Panc1 (cell line): ENCODE results near the gene SAMD4A. TPM values are rescaled to one million over a fixed set of nuclear protein-coding genes. Genes with fewer than 3 reads are reported as not detected.

ENCODE experiments used
- ATAC-seq: fragments of 200-7000 bp; cut with Tn5 transposase; 2 replicates; pipeline ENCODE4 v1.9.1; 2020; ENCODE audit warnings: mild to moderate bottlenecking, moderate library complexity
- BruUV-seq: library from RNA; stranded (reverse); fragments of 400-500 nt; replicated peaks from 2 replicates; lab custom pipeline; 2021; lab: Mats Ljungman, UMichigan
- CTCF ChIA-PET: fragments of 300-600 bp; sonication (Branson Sonifier 250); formaldehyde crosslinking; loops from one replicate; lab custom pipeline; 2022; ENCODE audit warnings: antibody characterized with exemption; lab: Charles Lee
- POLR2A ChIA-PET: fragments of 300-600 bp; sonication (Branson Sonifier 250); formaldehyde crosslinking; loops from one replicate; lab custom pipeline; 2022; ENCODE audit warnings: antibody characterized with exemption; lab: Charles Lee
- DNase-seq: peaks from one replicate; pipeline ENCODE4 v3.0.0-alpha.2; 2010; ENCODE audit warnings: low read depth, low spot score
- H3K27ac ChIP-seq: 2 replicates; pipeline ENCODE4 v1.5.1; 2011; ENCODE audit warnings: mild to moderate bottlenecking, low read length, inconsistent platforms
- H3K27me3 ChIP-seq: fragments of 200-500 bp; sonication (Bioruptor generic); 2 replicates; pipeline ENCODE4 v1.6.0; 2014; ENCODE audit warnings: low read length, inconsistent platforms; ENCODE audit not compliant: control insufficient read depth, insufficient read depth
- H3K36me3 ChIP-seq: fragments of 200-500 bp; sonication (Bioruptor generic); 2 replicates; pipeline ENCODE4 v1.5.1; 2014; ENCODE audit warnings: inconsistent platforms, mild to moderate bottlenecking, low read length, moderate library complexity; ENCODE audit not compliant: control insufficient read depth, insufficient read depth
- H3K4me1 ChIP-seq: 2 replicates; pipeline ENCODE4 v1.5.1; 2011; ENCODE audit warnings: inconsistent platforms, mild to moderate bottlenecking, low read length, moderate library complexity; ENCODE audit not compliant: control insufficient read depth, insufficient read depth
- H3K4me3 ChIP-seq, 2 experiments: 2 replicates each; pipeline ENCODE4 v1.5.1; 2011 to 2012; ENCODE audit warnings: low read depth in 2 of 2, low read length in 2 of 2, mild to moderate bottlenecking in 2 of 2, inconsistent platforms in 1 of 2, moderate library complexity in 1 of 2
- H3K9me3 ChIP-seq: fragments of 200-500 bp; sonication (Bioruptor generic); 2 replicates; pipeline ENCODE4 v1.5.1; 2014; ENCODE audit warnings: low read depth, mild to moderate bottlenecking, inconsistent platforms, low read length, moderate library complexity; ENCODE audit not compliant: control insufficient read depth, insufficient read depth
- POLR2AphosphoS5 ChIP-seq: IDR thresholded peaks from 2 replicates; pipeline ENCODE4 v1.6.1; 2012; ENCODE audit warnings: mild to moderate bottlenecking, low read depth, low read length, moderate library complexity
- SIN3A ChIP-seq: IDR thresholded peaks from 2 replicates; pipeline ENCODE4 v1.6.1; 2012; ENCODE audit warnings: low read depth, mild to moderate bottlenecking, low read length, moderate library complexity, borderline replicate concordance; ENCODE audit not compliant: insufficient read depth
- TCF7L2 ChIP-seq: IDR thresholded peaks from 2 replicates; pipeline ENCODE4 v1.6.1; 2011; ENCODE audit warnings: mild to moderate bottlenecking, low read depth, low read length, inconsistent platforms
- in situ Hi-C: cut with HindIII; loops from 2 replicates; pipeline ENCODE4 v1.10.0; 2016; ENCODE audit warnings: low sequenced_read_pairs, low pct_unique_long_range_greater_than_20kb
- intact Hi-C: fragments of 100-400 bp; cut with micrococcal nuclease; formaldehyde crosslinking; loops from one replicate; pipeline ENCODE4 v1.10.0; 2022; ENCODE audit not compliant: unreplicated experiment
- total RNA-seq: library from RNA; stranded (reverse); gene quantifications from one replicate; pipeline ENCODE4 v1.2.1, GENCODE V29; 2021; ENCODE audit not compliant: unreplicated experiment
- TF ChIP-seq, protein P1 (sequence below), 2 experiments: IDR thresholded peaks; 2 replicates each; pipeline ENCODE4 v1.6.1; 2011 to 2012; ENCODE audit warnings: low read depth in 2 of 2, control low read depth in 1 of 2, low read length in 1 of 2, mild to moderate bottlenecking in 1 of 2, moderate library complexity in 1 of 2; ENCODE audit not compliant: insufficient read depth in 1 of 2
- TF ChIP-seq, protein P2 (sequence below): fragments of 450-650 bp; IDR thresholded peaks from 2 replicates; pipeline ENCODE4 v1.5.1; 2017; ENCODE audit warnings: mild to moderate bottlenecking

Gene SAMD4A
- total RNA-seq, 1 experiment from 2014 or later = 15.2 TPM

DNA sequence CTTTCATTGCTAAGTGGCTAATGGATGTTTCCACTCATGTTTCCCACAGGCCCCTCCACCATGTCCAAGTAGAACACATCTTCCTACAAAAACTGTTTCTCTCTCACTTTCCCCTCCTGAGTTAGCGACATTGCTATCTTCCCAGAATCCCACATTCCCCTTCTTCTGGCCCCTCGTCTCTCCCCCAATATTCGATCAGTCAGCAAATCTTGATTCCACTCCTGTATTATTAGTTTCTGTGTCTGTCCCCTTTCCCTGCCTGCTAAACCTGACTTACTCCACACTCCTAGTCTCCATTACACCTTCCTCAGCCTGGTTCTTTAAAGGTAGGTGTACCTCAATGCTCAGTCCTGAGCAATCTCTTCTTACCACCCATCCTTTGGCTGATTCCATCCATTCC lies 19.3 kb upstream of the SAMD4A start:
- H3K4me1 ChIP-seq = no peaks in the 10 kb centered on the region
- intact Hi-C loops = no loop called here
- in situ Hi-C loops = no loop called here

GRCh38 chr14:54548491-54548890 lies 18.4 kb upstream of the SAMD4A start:
- no peaks in the 10 kb centered on the region for H3K9me3 ChIP-seq
- in situ Hi-C loops = no loop called here
- CTCF ChIA-PET = interaction anchor here (0.6 kb wide), 1 partner anchor 1183 kb away, joined by 4 read pairs; no protein-coding TSS in a partner anchor
- no peaks in the 10 kb centered on the region for H3K27me3 ChIP-seq
- no peaks in the 10 kb centered on the region for H3K36me3 ChIP-seq
- no peaks in the 10 kb centered on the region for H3K4me1 ChIP-seq
- ATAC-seq (no peak), DNase-seq (no peak)
- no TSS peak for BruUV-seq
- intact Hi-C loops = no loop called here
- POLR2A ChIA-PET = interaction anchor here (0.7 kb wide), 1 partner anchor 176 kb away, joined by 4 read pairs; no protein-coding TSS in a partner anchor
- H3K27ac ChIP-seq = no peak overlapping the region
- TF ChIP-seq TCF7L2 = no peak
- TF ChIP-seq, protein P1, sequence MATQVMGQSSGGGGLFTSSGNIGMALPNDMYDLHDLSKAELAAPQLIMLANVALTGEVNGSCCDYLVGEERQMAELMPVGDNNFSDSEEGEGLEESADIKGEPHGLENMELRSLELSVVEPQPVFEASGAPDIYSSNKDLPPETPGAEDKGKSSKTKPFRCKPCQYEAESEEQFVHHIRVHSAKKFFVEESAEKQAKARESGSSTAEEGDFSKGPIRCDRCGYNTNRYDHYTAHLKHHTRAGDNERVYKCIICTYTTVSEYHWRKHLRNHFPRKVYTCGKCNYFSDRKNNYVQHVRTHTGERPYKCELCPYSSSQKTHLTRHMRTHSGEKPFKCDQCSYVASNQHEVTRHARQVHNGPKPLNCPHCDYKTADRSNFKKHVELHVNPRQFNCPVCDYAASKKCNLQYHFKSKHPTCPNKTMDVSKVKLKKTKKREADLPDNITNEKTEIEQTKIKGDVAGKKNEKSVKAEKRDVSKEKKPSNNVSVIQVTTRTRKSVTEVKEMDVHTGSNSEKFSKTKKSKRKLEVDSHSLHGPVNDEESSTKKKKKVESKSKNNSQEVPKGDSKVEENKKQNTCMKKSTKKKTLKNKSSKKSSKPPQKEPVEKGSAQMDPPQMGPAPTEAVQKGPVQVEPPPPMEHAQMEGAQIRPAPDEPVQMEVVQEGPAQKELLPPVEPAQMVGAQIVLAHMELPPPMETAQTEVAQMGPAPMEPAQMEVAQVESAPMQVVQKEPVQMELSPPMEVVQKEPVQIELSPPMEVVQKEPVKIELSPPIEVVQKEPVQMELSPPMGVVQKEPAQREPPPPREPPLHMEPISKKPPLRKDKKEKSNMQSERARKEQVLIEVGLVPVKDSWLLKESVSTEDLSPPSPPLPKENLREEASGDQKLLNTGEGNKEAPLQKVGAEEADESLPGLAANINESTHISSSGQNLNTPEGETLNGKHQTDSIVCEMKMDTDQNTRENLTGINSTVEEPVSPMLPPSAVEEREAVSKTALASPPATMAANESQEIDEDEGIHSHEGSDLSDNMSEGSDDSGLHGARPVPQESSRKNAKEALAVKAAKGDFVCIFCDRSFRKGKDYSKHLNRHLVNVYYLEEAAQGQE (IDR thresholded peaks at IDR 0.05; ENCODE audit: insufficient read depth in 1 of 2, low read depth in 2 of 2, low read length in 1 of 2) = no peak
- TF ChIP-seq POLR2AphosphoS5 = no peak
- TF ChIP-seq, protein P2, sequence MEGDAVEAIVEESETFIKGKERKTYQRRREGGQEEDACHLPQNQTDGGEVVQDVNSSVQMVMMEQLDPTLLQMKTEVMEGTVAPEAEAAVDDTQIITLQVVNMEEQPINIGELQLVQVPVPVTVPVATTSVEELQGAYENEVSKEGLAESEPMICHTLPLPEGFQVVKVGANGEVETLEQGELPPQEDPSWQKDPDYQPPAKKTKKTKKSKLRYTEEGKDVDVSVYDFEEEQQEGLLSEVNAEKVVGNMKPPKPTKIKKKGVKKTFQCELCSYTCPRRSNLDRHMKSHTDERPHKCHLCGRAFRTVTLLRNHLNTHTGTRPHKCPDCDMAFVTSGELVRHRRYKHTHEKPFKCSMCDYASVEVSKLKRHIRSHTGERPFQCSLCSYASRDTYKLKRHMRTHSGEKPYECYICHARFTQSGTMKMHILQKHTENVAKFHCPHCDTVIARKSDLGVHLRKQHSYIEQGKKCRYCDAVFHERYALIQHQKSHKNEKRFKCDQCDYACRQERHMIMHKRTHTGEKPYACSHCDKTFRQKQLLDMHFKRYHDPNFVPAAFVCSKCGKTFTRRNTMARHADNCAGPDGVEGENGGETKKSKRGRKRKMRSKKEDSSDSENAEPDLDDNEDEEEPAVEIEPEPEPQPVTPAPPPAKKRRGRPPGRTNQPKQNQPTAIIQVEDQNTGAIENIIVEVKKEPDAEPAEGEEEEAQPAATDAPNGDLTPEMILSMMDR = no peak
- TF ChIP-seq SIN3A = no peak
- no peak overlapping the region for H3K4me3 ChIP-seq

More for the DNA sequence above, 19.3 kb upstream of the SAMD4A start:
- TF ChIP-seq TCF7L2 = no peak
- no peak for TF ChIP-seq SIN3A
- TF ChIP-seq, protein P2 = no peak
- TF ChIP-seq POLR2AphosphoS5 = no peak
- TF ChIP-seq, protein P1 (IDR thresholded peaks at IDR 0.05; ENCODE audit: insufficient read depth in 1 of 2, low read depth in 2 of 2, low read length in 1 of 2) = no peak
- ATAC-seq (no peak), DNase-seq (no peak)
- no peak overlapping the region for H3K4me3 ChIP-seq
- no TSS peak for BruUV-seq
- no peaks in the 10 kb centered on the region for H3K36me3 ChIP-seq
- no peak overlapping the region for H3K27ac ChIP-seq
- ChIA-PET POLR2A (no interaction called here), CTCF (no interaction called here)
- H3K27me3 ChIP-seq = no peaks in the 10 kb centered on the region
- H3K9me3 ChIP-seq = no peaks in the 10 kb centered on the region
